Measurements from ENCODE around the gene HSPA12A.

DNA sequence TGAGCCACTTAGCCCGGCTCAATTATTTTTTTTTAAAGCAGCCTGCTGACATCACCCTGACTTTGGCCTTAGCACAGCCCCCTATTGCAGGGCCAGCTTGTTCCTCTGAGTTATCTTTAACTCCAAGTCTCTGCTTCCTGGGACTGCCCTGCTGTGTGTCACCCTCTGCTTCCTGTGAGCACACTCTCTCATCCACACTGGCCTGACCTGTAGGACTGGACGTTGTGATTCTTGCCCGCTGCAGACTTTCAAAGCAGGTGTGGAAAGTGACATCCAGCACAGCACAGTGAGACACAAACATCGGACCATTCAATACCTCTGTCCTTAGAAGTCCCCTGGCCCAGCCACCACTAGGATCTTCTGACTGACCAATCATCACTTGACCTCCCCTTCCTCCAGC lies 26.4 kb upstream of the HSPA12A start:
- TF ChIP-seq, protein P1, sequence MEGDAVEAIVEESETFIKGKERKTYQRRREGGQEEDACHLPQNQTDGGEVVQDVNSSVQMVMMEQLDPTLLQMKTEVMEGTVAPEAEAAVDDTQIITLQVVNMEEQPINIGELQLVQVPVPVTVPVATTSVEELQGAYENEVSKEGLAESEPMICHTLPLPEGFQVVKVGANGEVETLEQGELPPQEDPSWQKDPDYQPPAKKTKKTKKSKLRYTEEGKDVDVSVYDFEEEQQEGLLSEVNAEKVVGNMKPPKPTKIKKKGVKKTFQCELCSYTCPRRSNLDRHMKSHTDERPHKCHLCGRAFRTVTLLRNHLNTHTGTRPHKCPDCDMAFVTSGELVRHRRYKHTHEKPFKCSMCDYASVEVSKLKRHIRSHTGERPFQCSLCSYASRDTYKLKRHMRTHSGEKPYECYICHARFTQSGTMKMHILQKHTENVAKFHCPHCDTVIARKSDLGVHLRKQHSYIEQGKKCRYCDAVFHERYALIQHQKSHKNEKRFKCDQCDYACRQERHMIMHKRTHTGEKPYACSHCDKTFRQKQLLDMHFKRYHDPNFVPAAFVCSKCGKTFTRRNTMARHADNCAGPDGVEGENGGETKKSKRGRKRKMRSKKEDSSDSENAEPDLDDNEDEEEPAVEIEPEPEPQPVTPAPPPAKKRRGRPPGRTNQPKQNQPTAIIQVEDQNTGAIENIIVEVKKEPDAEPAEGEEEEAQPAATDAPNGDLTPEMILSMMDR (conservative IDR thresholded peaks at IDR 0.05; ENCODE audit: low read depth, low read length): no peak
- TF ChIP-seq EZH2 (IDR thresholded peaks at IDR 0.05; ENCODE audit: borderline replicate concordance, low read depth, low read length, poor library complexity, severe bottlenecking): no peak

Measured in A673 (cell line).